ENCODE data around the gene FOCAD.

The FOCAD gene

DNA sequence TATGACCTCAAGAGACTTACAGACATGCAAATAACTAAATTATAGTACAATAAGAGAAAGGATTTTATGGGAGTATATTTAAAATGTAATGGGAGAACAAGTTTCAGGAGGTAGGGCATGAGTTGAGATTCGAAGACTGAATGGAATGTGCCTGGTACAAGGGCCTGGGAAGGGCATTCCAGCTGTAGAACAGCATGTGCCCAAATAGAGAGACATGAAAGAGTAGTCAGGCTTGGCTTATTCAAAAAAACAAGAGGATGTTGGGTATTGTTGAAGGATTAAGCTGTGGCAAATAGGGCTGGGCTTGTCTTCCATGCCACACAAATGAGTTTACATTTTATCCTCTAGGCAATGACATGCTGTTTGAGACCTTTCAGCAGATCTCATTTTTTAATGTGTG is 86.9 kb downstream of the FOCAD start:
- H3K27ac ChIP-seq (ENCODE audit: low read depth, low read length, severe bottlenecking): no peak overlapping the region
- no peaks in the 10 kb centered on the region for H3K4me1 ChIP-seq (ENCODE audit: control insufficient read depth, insufficient read depth, low read length, poor library complexity, severe bottlenecking)
- WGBS, 2 experiments (ENCODE audit: insufficient coverage in 2 of 2): 82 to 95% methylated on average over 1 of the region's 1 CpG
- H3K9me3 ChIP-seq (ENCODE audit: control insufficient read depth, low read length): peaks cover 5% of the 10 kb centered on the region
- H3K4me3 ChIP-seq (ENCODE audit: extremely low read depth, insufficient read depth, low read length, poor library complexity, severe bottlenecking): no peak overlapping the region
- peaks cover 39% of the 10 kb centered on the region for H3K36me3 ChIP-seq (ENCODE audit: control insufficient read depth, insufficient read depth, low read length)

DNA sequence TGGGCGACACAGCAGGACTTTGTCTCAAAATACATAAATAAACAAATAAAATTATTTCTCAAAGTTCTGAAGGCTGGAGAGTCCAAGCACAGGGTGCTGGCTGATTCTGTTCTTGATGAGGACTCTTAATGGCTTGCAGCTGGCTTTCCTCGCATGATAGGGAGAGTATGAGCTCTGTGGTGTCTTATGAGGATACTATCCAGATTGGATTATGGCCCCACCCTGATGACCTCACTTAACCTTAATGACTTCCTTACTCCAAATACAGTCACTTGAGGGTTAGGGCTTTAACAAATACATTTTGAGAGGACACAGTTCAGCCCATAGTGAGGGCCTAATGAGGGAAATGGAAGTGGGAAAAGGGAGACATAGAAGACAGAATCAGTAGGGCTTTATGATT is 87.7 kb downstream of the FOCAD start:
- peaks cover 37% of the 10 kb centered on the region for H3K36me3 ChIP-seq (ENCODE audit: control insufficient read depth, insufficient read depth, low read length)
- H3K4me3 ChIP-seq (ENCODE audit: extremely low read depth, insufficient read depth, low read length, poor library complexity, severe bottlenecking): no peak overlapping the region
- no peaks in the 10 kb centered on the region for H3K4me1 ChIP-seq (ENCODE audit: control insufficient read depth, insufficient read depth, low read length, poor library complexity, severe bottlenecking)
- peaks cover 5% of the 10 kb centered on the region for H3K9me3 ChIP-seq (ENCODE audit: control insufficient read depth, low read length)
- no CpG with 5 or more reads among the region's 2 CpGs for WGBS, 2 experiments (ENCODE audit: insufficient coverage in 2 of 2)
- H3K27ac ChIP-seq (ENCODE audit: low read depth, low read length, severe bottlenecking): no peak overlapping the region

DNA sequence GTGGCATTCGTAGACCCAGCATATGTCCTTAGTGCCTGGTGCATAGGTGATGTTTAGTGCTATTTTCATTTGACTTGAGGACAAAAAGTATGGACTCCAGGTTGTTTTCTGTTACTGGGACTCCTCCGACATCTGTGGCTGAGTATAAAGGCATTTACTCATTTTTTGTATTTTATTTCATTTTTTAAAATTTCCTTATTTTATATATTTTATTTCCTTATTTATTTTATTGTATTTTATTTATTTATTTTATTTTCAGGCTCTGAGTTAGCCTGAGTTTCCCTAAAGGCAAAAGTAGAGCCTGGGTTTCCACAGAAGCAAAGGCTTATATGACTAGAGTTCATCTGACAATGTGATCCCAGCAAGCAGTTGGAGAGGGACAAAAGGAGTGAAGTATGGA is 91.6 kb downstream of the FOCAD start:
- H3K4me3 ChIP-seq (ENCODE audit: extremely low read depth, insufficient read depth, low read length, poor library complexity, severe bottlenecking): no peak overlapping the region
- H3K27ac ChIP-seq (ENCODE audit: low read depth, low read length, severe bottlenecking): no peak overlapping the region
- no peaks in the 10 kb centered on the region for H3K4me1 ChIP-seq (ENCODE audit: control insufficient read depth, insufficient read depth, low read length, poor library complexity, severe bottlenecking)
- no peaks in the 10 kb centered on the region for H3K9me3 ChIP-seq (ENCODE audit: control insufficient read depth, low read length)
- WGBS, 2 experiments (ENCODE audit: insufficient coverage in 2 of 2): 80 to 88% methylated on average over 1 of the region's 2 CpGs
- peaks cover 25% of the 10 kb centered on the region for H3K36me3 ChIP-seq (ENCODE audit: control insufficient read depth, insufficient read depth, low read length)

GRCh38 chr9:20781092-20781491 is 97.0 kb downstream of the FOCAD start:
- no peak overlapping the region for H3K4me3 ChIP-seq (ENCODE audit: extremely low read depth, insufficient read depth, low read length, poor library complexity, severe bottlenecking)
- H3K36me3 ChIP-seq (ENCODE audit: control insufficient read depth, insufficient read depth, low read length): peaks cover 13% of the 10 kb centered on the region
- H3K9me3 ChIP-seq (ENCODE audit: control insufficient read depth, low read length): no peaks in the 10 kb centered on the region
- no peak overlapping the region for H3K27ac ChIP-seq (ENCODE audit: low read depth, low read length, severe bottlenecking)
- peaks cover 7% of the 10 kb centered on the region for H3K4me1 ChIP-seq (ENCODE audit: control insufficient read depth, insufficient read depth, low read length, poor library complexity, severe bottlenecking)

GRCh38 chr9:20782289-20782688 is 98.2 kb downstream of the FOCAD start:
- Histone ChIP-seq H3K27ac (ENCODE audit: low read depth, low read length, severe bottlenecking) (no peak overlapping the region), H3K4me3 (ENCODE audit: extremely low read depth, insufficient read depth, low read length, poor library complexity, severe bottlenecking) (no peak overlapping the region), H3K36me3 (ENCODE audit: control insufficient read depth, insufficient read depth, low read length) (peaks cover 13% of the 10 kb centered on the region), H3K9me3 (ENCODE audit: control insufficient read depth, low read length) (no peaks in the 10 kb centered on the region), H3K4me1 (ENCODE audit: control insufficient read depth, insufficient read depth, low read length, poor library complexity, severe bottlenecking) (peaks cover 7% of the 10 kb centered on the region)
- 98 to 100% methylated on average over 2 to 3 of the region's 5 CpGs for WGBS, 2 experiments (ENCODE audit: insufficient coverage in 2 of 2)

DNA sequence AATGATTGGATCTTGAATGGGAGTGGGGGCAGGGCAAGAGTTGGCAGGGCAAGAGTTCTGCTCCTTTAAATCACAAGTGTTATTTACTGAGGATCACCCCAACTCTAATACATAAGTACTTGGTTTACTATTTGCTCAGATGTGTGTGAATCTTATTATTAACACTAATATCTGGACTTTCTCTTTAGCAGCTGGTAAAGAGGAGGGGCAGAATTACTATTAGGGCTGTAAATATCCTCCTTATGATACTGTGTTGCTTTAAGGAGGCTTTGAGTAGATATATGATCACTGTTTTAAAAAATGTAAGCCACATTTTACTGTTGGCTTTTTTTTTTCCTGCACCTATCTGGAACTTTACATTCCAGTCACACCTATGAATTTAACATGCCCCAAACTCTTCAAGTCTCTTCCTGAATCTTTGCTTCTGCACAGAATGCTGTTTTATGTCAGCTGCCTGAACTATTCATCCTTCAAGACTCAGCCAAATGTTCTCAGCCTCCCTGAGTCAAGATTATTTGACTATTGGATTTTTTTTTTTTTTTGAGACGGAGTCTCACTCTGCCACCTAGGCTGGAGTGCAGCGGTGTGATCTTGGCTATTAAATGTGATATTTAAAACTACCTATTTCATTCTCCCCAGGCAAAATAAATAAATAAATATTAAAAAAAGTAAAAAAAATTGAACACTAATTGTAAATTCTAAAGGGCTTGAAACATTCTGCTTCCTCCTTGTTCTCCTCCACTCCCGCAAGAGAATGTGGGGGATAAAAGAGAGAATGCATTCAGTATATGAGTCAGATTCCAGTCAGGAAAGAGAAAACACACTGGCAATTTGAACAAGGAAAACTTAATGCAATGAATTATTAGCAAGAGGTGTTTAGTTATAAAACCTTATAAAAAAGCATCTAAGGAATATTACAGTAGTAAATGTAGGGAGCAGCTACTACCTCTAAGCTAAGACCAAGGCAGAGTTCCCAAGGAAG is 99.3 kb downstream of the FOCAD start:
- no peaks in the 10 kb centered on the region for H3K9me3 ChIP-seq (ENCODE audit: control insufficient read depth, low read length)
- H3K36me3 ChIP-seq (ENCODE audit: control insufficient read depth, insufficient read depth, low read length): peaks cover 9% of the 10 kb centered on the region
- H3K27ac ChIP-seq (ENCODE audit: low read depth, low read length, severe bottlenecking): no peak overlapping the region
- no peak overlapping the region for H3K4me3 ChIP-seq (ENCODE audit: extremely low read depth, insufficient read depth, low read length, poor library complexity, severe bottlenecking)
- peaks cover 7% of the 10 kb centered on the region for H3K4me1 ChIP-seq (ENCODE audit: control insufficient read depth, insufficient read depth, low read length, poor library complexity, severe bottlenecking)
- no CpG with 5 or more reads among the region's 3 CpGs for WGBS, 2 experiments (ENCODE audit: insufficient coverage in 2 of 2)

GRCh38 chr9:20784196-20784595 is 100.1 kb downstream of the FOCAD start:
- no peaks in the 10 kb centered on the region for H3K9me3 ChIP-seq (ENCODE audit: control insufficient read depth, low read length)
- H3K4me3 ChIP-seq (ENCODE audit: extremely low read depth, insufficient read depth, low read length, poor library complexity, severe bottlenecking): no peak overlapping the region
- peaks cover 7% of the 10 kb centered on the region for H3K4me1 ChIP-seq (ENCODE audit: control insufficient read depth, insufficient read depth, low read length, poor library complexity, severe bottlenecking)
- WGBS, 2 experiments (ENCODE audit: insufficient coverage in 2 of 2): 89 to 100% methylated on average over 1 of the region's 1 CpG
- H3K36me3 ChIP-seq (ENCODE audit: control insufficient read depth, insufficient read depth, low read length): peaks cover 9% of the 10 kb centered on the region
- H3K27ac ChIP-seq (ENCODE audit: low read depth, low read length, severe bottlenecking): no peak overlapping the region

GRCh38 chr9:20786807-20787206 is 102.7 kb downstream of the FOCAD start:
- no CpG with 5 or more reads among the region's 1 CpG for WGBS, 2 experiments (ENCODE audit: insufficient coverage in 2 of 2)
- Histone ChIP-seq H3K36me3 (ENCODE audit: control insufficient read depth, insufficient read depth, low read length) (peaks cover 24% of the 10 kb centered on the region), H3K27ac (ENCODE audit: low read depth, low read length, severe bottlenecking) (no peak overlapping the region), H3K4me3 (ENCODE audit: extremely low read depth, insufficient read depth, low read length, poor library complexity, severe bottlenecking) (no peak overlapping the region), H3K4me1 (ENCODE audit: control insufficient read depth, insufficient read depth, low read length, poor library complexity, severe bottlenecking) (peaks cover 7% of the 10 kb centered on the region), H3K9me3 (ENCODE audit: control insufficient read depth, low read length) (no peaks in the 10 kb centered on the region)

GRCh38 chr9:20788526-20789451 is 104.7 kb downstream of the FOCAD start:
- no peaks in the 10 kb centered on the region for H3K9me3 ChIP-seq (ENCODE audit: control insufficient read depth, low read length)
- 92 to 100% methylated on average over 1 to 2 of the region's 3 CpGs for WGBS, 2 experiments (ENCODE audit: insufficient coverage in 2 of 2)
- H3K4me1 ChIP-seq (ENCODE audit: control insufficient read depth, insufficient read depth, low read length, poor library complexity, severe bottlenecking): peaks cover 4% of the 10 kb centered on the region
- H3K36me3 ChIP-seq (ENCODE audit: control insufficient read depth, insufficient read depth, low read length): peaks cover 21% of the 10 kb centered on the region
- no peak overlapping the region for H3K27ac ChIP-seq (ENCODE audit: low read depth, low read length, severe bottlenecking)
- H3K4me3 ChIP-seq (ENCODE audit: extremely low read depth, insufficient read depth, low read length, poor library complexity, severe bottlenecking): no peak overlapping the region

GRCh38 chr9:20790721-20791120 is 106.7 kb downstream of the FOCAD start:
- Histone ChIP-seq H3K4me3 (ENCODE audit: extremely low read depth, insufficient read depth, low read length, poor library complexity, severe bottlenecking) (no peak overlapping the region), H3K4me1 (ENCODE audit: control insufficient read depth, insufficient read depth, low read length, poor library complexity, severe bottlenecking) (no peaks in the 10 kb centered on the region), H3K9me3 (ENCODE audit: control insufficient read depth, low read length) (no peaks in the 10 kb centered on the region), H3K27ac (ENCODE audit: low read depth, low read length, severe bottlenecking) (no peak overlapping the region), H3K36me3 (ENCODE audit: control insufficient read depth, insufficient read depth, low read length) (peaks cover 22% of the 10 kb centered on the region)
- no CpG with 5 or more reads among the region's 2 CpGs for WGBS, 2 experiments (ENCODE audit: insufficient coverage in 2 of 2)
